Lower lobe of right lung (tissue), 2 donors: Measurements from ENCODE around the gene CIAO2A. TPM values are rescaled to one million over a fixed set of nuclear protein-coding genes. Genes with fewer than 3 reads are reported as not detected.
A peak's percentile ranks its signal among the peaks of the same experiment; 100 is the strongest.
"Not testable (repeated sequence)": the region's sequence is repeated elsewhere in the genome, so short reads cannot be mapped to it uniquely, and the experiment has no call there.

ENCODE experiments used
- ATAC-seq, 2 donors: fragments of 200-7000 bp; cut with Tn5 transposase; one replicate each; pipeline ENCODE4 v1.9.1; 2020 to 2022; ENCODE audit warnings: mild to moderate bottlenecking in 2 of 2, moderate library complexity in 2 of 2
- DNase-seq: peaks from one replicate; pipeline ENCODE4 v3.0.0-alpha.2; 2020
- H3K27ac ChIP-seq: fragments of 200-600 bp; one replicate; pipeline ENCODE4 v1.8.0; 2022
- H3K27me3 ChIP-seq: fragments of 200-600 bp; one replicate; pipeline ENCODE4 v1.8.0; 2022; ENCODE audit warnings: low read depth
- H3K36me3 ChIP-seq: fragments of 200-600 bp; one replicate; pipeline ENCODE4 v1.8.0; 2022; ENCODE audit warnings: mild to moderate bottlenecking
- H3K4me1 ChIP-seq: fragments of 200-600 bp; one replicate; pipeline ENCODE4 v1.8.0; 2022
- H3K4me3 ChIP-seq: fragments of 200-600 bp; one replicate; pipeline ENCODE4 v1.8.0; 2022; ENCODE audit warnings: mild to moderate bottlenecking
- H3K9me3 ChIP-seq: fragments of 200-600 bp; one replicate; pipeline ENCODE4 v1.8.0; 2022
- CTCF ChIP-seq: fragments of 200-600 bp; IDR thresholded peaks from one replicate; pipeline ENCODE4 v1.8.0; 2022; ENCODE audit warnings: antibody characterized with exemption, mild to moderate bottlenecking
- intact Hi-C: fragments of 100-400 bp; cut with DNase I; formaldehyde crosslinking; loops from one replicate; pipeline ENCODE4 v1.11.0; 2022
- total RNA-seq: library from RNA; stranded (reverse); fragmentation: NEBNext Ultra II Directional; extraction: Animal tissue kit (Norgen Biotek cat#: 25700); gene quantifications from one replicate; pipeline ENCODE4 v1.2.1, GENCODE V29; 2021
- donor health status: DM: no; HTN: yes; CAD: no; lungs with severe emphysema.

CIAO2A gene
- total RNA-seq, 1 donor from 2014 or later = 56.3 TPM

GRCh38 chr15:64110950-64111678 lies 17.5 kb upstream of the CIAO2A start:
- ATAC-seq (no peak), DNase-seq (no peak)
- Histone ChIP-seq H3K36me3 (peaks cover 39% of the 10 kb centered on the region), H3K4me1 (peaks cover 65% of the 10 kb centered on the region), H3K27me3 (no peaks in the 10 kb centered on the region), H3K27ac (no peak overlapping the region), H3K4me3 (no peak overlapping the region), H3K9me3 (no peaks in the 10 kb centered on the region)
- no peak for TF ChIP-seq CTCF
- intact Hi-C loops = no loop called here

- H3K27ac ChIP-seq, DNase-seq, ATAC-seq, intact Hi-C loops, H3K27me3 ChIP-seq, H3K9me3 ChIP-seq, H3K4me3 ChIP-seq: not testable (repeated sequence)
- peaks cover 74% of the 10 kb centered on the region for H3K4me1 ChIP-seq
- H3K36me3 ChIP-seq = peaks cover 30% of the 10 kb centered on the region
These were observed 16.6 kb upstream of the CIAO2A start for GRCh38 chr15:64110108-64110701.

GRCh38 chr15:64107337-64107736 lies 13.7 kb upstream of the CIAO2A start:
- Histone ChIP-seq H3K4me1 (peaks cover 75% of the 10 kb centered on the region), H3K36me3 (peaks cover 2% of the 10 kb centered on the region), H3K27ac (no peak overlapping the region), H3K9me3 (no peaks in the 10 kb centered on the region), H3K4me3 (no peak overlapping the region), H3K27me3 (no peaks in the 10 kb centered on the region)
- no peak for TF ChIP-seq CTCF
- DNase-seq (no peak), ATAC-seq (peak; percentile 18 to 61)
- intact Hi-C loops = no loop called here

GRCh38 chr15:64105113-64105704 lies 11.6 kb upstream of the CIAO2A start:
- H3K36me3 ChIP-seq = no peaks in the 10 kb centered on the region
- no peaks in the 10 kb centered on the region for H3K27me3 ChIP-seq
- intact Hi-C loops = no loop called here
- H3K27ac ChIP-seq = peak overlapping the region; percentile 18
- peaks cover 70% of the 10 kb centered on the region for H3K4me1 ChIP-seq
- no peak for TF ChIP-seq CTCF
- DNase-seq = no peak
- no peaks in the 10 kb centered on the region for H3K9me3 ChIP-seq
- peak; percentile 64 to 76 for ATAC-seq
- H3K4me3 ChIP-seq = no peak overlapping the region

GRCh38 chr15:64102497-64102896 lies 8.9 kb upstream of the CIAO2A start:
- no peak for TF ChIP-seq CTCF
- intact Hi-C loops = no loop called here
- ATAC-seq = no peak
- no peaks in the 10 kb centered on the region for H3K9me3 ChIP-seq
- H3K4me1 ChIP-seq = peaks cover 78% of the 10 kb centered on the region
- no peak for DNase-seq
- H3K27ac ChIP-seq = no peak overlapping the region
- H3K4me3 ChIP-seq = no peak overlapping the region
- no peaks in the 10 kb centered on the region for H3K27me3 ChIP-seq
- H3K36me3 ChIP-seq = no peaks in the 10 kb centered on the region

GRCh38 chr15:64100958-64101357 lies 7.3 kb upstream of the CIAO2A start:
- ATAC-seq (no peak), DNase-seq (no peak)
- Histone ChIP-seq H3K36me3 (no peaks in the 10 kb centered on the region), H3K27me3 (no peaks in the 10 kb centered on the region), H3K27ac (no peak overlapping the region), H3K4me1 (peaks cover 73% of the 10 kb centered on the region), H3K9me3 (no peaks in the 10 kb centered on the region), H3K4me3 (no peak overlapping the region)
- no peak for TF ChIP-seq CTCF
- intact Hi-C loops = no loop called here
